Immature natural killer cell (primary cell): ENCODE results near the gene SNRK. TPM values are rescaled to one million over a fixed set of nuclear protein-coding genes. Genes with fewer than 3 reads are reported as not detected.

Experiments
- DNase-seq, 3 donors: peaks; one replicate each; pipeline ENCODE4 v3.0.0; 2022; ENCODE audit warnings: mixed read lengths in 1 of 3
- H3K27ac Mint-ChIP-seq, 6 donors: one replicate each; pipeline ENCODE4 v1.8.0; 2020; ENCODE audit warnings: mixed read lengths in 6 of 6, mild to moderate bottlenecking in 5 of 6, inconsistent platforms in 4 of 6, moderate library complexity in 3 of 6
- H3K27me3 Mint-ChIP-seq, 3 donors: one replicate each; pipeline ENCODE4 v1.8.0; 2020 to 2021; ENCODE audit warnings: low read depth in 3 of 3, mild to moderate bottlenecking in 3 of 3, mixed read lengths in 3 of 3, moderate library complexity in 3 of 3, inconsistent platforms in 1 of 3
- H3K36me3 Mint-ChIP-seq, 3 donors: one replicate each; pipeline ENCODE4 v1.8.0; 2020; ENCODE audit warnings: mixed read lengths in 3 of 3, inconsistent platforms in 2 of 3, mild to moderate bottlenecking in 2 of 3
- H3K4me1 Mint-ChIP-seq, 2 donors: one replicate each; pipeline ENCODE4 v1.8.0; 2020; ENCODE audit warnings: inconsistent platforms in 2 of 2, mild to moderate bottlenecking in 2 of 2, mixed read lengths in 2 of 2, moderate library complexity in 1 of 2
- H3K4me3 Mint-ChIP-seq, 5 donors: one replicate each; pipeline ENCODE4 v1.8.0; 2020; ENCODE audit warnings: mild to moderate bottlenecking in 5 of 5, mixed read lengths in 5 of 5, inconsistent platforms in 3 of 5, moderate library complexity in 3 of 5
- H3K9me3 Mint-ChIP-seq, 6 donors: one replicate each; pipeline ENCODE4 v1.8.0; 2020; ENCODE audit warnings: mild to moderate bottlenecking in 6 of 6, mixed read lengths in 6 of 6, inconsistent platforms in 4 of 6, moderate library complexity in 3 of 6
- polyA plus RNA-seq, 3 donors: library from polyadenylated mRNA; unstranded; fragments of 300-500 nt; fragmentation: Illumina TruSeq; gene quantifications; one replicate each; pipeline ENCODE4 v1.2.3, GENCODE V29; 2021

The SNRK gene
- polyA plus RNA-seq, 3 donors from 2014 or later, result 34.3 to 68.6 (median 38.4) TPM

GRCh38 chr3:43373560-43373928 lies 87.2 kb downstream of the SNRK start:
- peaks cover 0 to 4% (median 0%) of the 10 kb centered on the region in 3 donors for H3K27me3 Mint-ChIP-seq
- peaks cover 54 to 61% of the 10 kb centered on the region in 2 donors for H3K4me1 Mint-ChIP-seq
- H3K4me3 Mint-ChIP-seq, result no peak overlapping the region
- no peak for DNase-seq
- no peak overlapping the region for H3K27ac Mint-ChIP-seq
- H3K36me3 Mint-ChIP-seq, result no peaks in the 10 kb centered on the region
- H3K9me3 Mint-ChIP-seq, result no peaks in the 10 kb centered on the region

GRCh38 chr3:43378066-43378935 lies 92.0 kb downstream of the SNRK start:
- Mint-ChIP-seq H3K4me1 (peaks cover 21 to 24% of the 10 kb centered on the region in 2 donors), H3K27me3 (peaks cover 0 to 4% (median 0%) of the 10 kb centered on the region in 3 donors), H3K4me3 (peak overlapping the region in 1 of 5 donors; percentile 47), H3K36me3 (peaks cover 0 to 6% (median 6%) of the 10 kb centered on the region in 3 donors), H3K9me3 (no peaks in the 10 kb centered on the region), H3K27ac (peak overlapping the region; percentile 46 to 76 (median 73))
- DNase-seq, result peak; percentile 57 to 70 (median 66)

GRCh38 chr3:43379343-43379742 lies 93.0 kb downstream of the SNRK start:
- Mint-ChIP-seq H3K9me3 (no peaks in the 10 kb centered on the region), H3K27ac (peak overlapping the region in 3 of 6 donors; percentile 11 to 48 (median 40)), H3K27me3 (peaks cover 0 to 2% (median 0%) of the 10 kb centered on the region in 3 donors), H3K36me3 (peaks cover 0 to 6% (median 6%) of the 10 kb centered on the region in 3 donors), H3K4me1 (peaks cover 21 to 23% of the 10 kb centered on the region in 2 donors), H3K4me3 (no peak overlapping the region)
- no peak for DNase-seq

- Mint-ChIP-seq H3K4me3 (peak overlapping the region in 2 of 5 donors; percentile 6 to 88), H3K9me3 (no peaks in the 10 kb centered on the region), H3K27me3 (peaks cover 0 to 10% (median 3%) of the 10 kb centered on the region in 3 donors), H3K27ac (peak overlapping the region; percentile 94 to 99 (median 98)), H3K36me3 (peaks cover 5 to 10% (median 7%) of the 10 kb centered on the region in 3 donors), H3K4me1 (peaks cover 54 to 71% of the 10 kb centered on the region in 2 donors)
- no peak for DNase-seq
Observed at GRCh38 chr3:43388175-43388574, 101.8 kb downstream of the SNRK start.

GRCh38 chr3:43388915-43389314 lies 102.6 kb downstream of the SNRK start:
- Mint-ChIP-seq H3K36me3 (peaks cover 7 to 18% (median 12%) of the 10 kb centered on the region in 3 donors), H3K4me1 (peaks cover 62 to 79% of the 10 kb centered on the region in 2 donors), H3K27ac (peak overlapping the region; percentile 94 to 99 (median 98)), H3K9me3 (peaks cover 0 to 2% (median 0%) of the 10 kb centered on the region in 6 donors), H3K4me3 (peak overlapping the region; percentile 67 to 88 (median 74)), H3K27me3 (peaks cover 0 to 13% (median 3%) of the 10 kb centered on the region in 3 donors)
- peak in 2 of 3 donors; percentile 18 to 32 for DNase-seq

GRCh38 chr3:43389388-43390254 lies 103.3 kb downstream of the SNRK start:
- Mint-ChIP-seq H3K4me1 (peaks cover 68 to 86% of the 10 kb centered on the region in 2 donors), H3K4me3 (peak overlapping the region; percentile 67 to 88 (median 74)), H3K9me3 (peaks cover 0 to 2% (median 0%) of the 10 kb centered on the region in 6 donors), H3K27ac (peak overlapping the region; percentile 94 to 99 (median 98)), H3K36me3 (peaks cover 7 to 18% (median 12%) of the 10 kb centered on the region in 3 donors), H3K27me3 (peaks cover 0 to 13% (median 3%) of the 10 kb centered on the region in 3 donors)
- peak; percentile 82 to 86 (median 85) for DNase-seq

GRCh38 chr3:43390255-43390588 lies 103.9 kb downstream of the SNRK start:
- peaks cover 68 to 90% of the 10 kb centered on the region in 2 donors for H3K4me1 Mint-ChIP-seq
- H3K27ac Mint-ChIP-seq, result peak overlapping the region; percentile 94 to 99 (median 98)
- DNase-seq, result no peak
- H3K27me3 Mint-ChIP-seq, result peaks cover 0 to 13% (median 3%) of the 10 kb centered on the region in 3 donors
- peak overlapping the region; percentile 67 to 88 (median 74) for H3K4me3 Mint-ChIP-seq
- peaks cover 2 to 15% (median 9%) of the 10 kb centered on the region in 3 donors for H3K36me3 Mint-ChIP-seq
- peaks cover 0 to 2% (median 0%) of the 10 kb centered on the region in 6 donors for H3K9me3 Mint-ChIP-seq

- peaks cover 0 to 15% (median 9%) of the 10 kb centered on the region in 3 donors for H3K36me3 Mint-ChIP-seq
- no peak overlapping the region for H3K4me3 Mint-ChIP-seq
- H3K27me3 Mint-ChIP-seq, result peaks cover 0 to 11% (median 3%) of the 10 kb centered on the region in 3 donors
- peaks cover 0 to 2% (median 0%) of the 10 kb centered on the region in 6 donors for H3K9me3 Mint-ChIP-seq
- H3K27ac Mint-ChIP-seq, result peak overlapping the region; percentile 94 to 99 (median 98)
- peaks cover 64 to 81% of the 10 kb centered on the region in 2 donors for H3K4me1 Mint-ChIP-seq
- no peak for DNase-seq
Observed at GRCh38 chr3:43391621-43392020, 105.3 kb downstream of the SNRK start.

- Mint-ChIP-seq H3K4me1 (peaks cover 40 to 58% of the 10 kb centered on the region in 2 donors), H3K36me3 (peaks cover 0 to 15% (median 10%) of the 10 kb centered on the region in 3 donors)
Observed at GRCh38 chr3:43394041-43394554, 107.8 kb downstream of the SNRK start.

GRCh38 chr3:43399034-43399433 lies 112.7 kb downstream of the SNRK start:
- H3K27me3 Mint-ChIP-seq, result peaks cover 3 to 4% (median 4%) of the 10 kb centered on the region in 3 donors
- no peaks in the 10 kb centered on the region for H3K9me3 Mint-ChIP-seq
- no peak overlapping the region for H3K27ac Mint-ChIP-seq
- peaks cover 0 to 10% (median under 1%) of the 10 kb centered on the region in 3 donors for H3K36me3 Mint-ChIP-seq
- H3K4me1 Mint-ChIP-seq, result peaks cover 10% of the 10 kb centered on the region in 2 donors
- no peak for DNase-seq
- no peak overlapping the region for H3K4me3 Mint-ChIP-seq

More at GRCh38 chr3:43394041-43394554, 107.8 kb downstream of the SNRK start:
- Mint-ChIP-seq H3K27me3 (peaks cover 0 to 10% (median 3%) of the 10 kb centered on the region in 3 donors), H3K4me3 (peak overlapping the region in 1 of 5 donors; percentile 1), H3K9me3 (peaks cover 0 to 2% (median 0%) of the 10 kb centered on the region in 6 donors), H3K27ac (peak overlapping the region; percentile 22 to 98 (median 70))
- no peak for DNase-seq

- no peak overlapping the region for H3K4me3 Mint-ChIP-seq
- peaks cover 3 to 4% (median 4%) of the 10 kb centered on the region in 3 donors for H3K27me3 Mint-ChIP-seq
- no peak for DNase-seq
- H3K36me3 Mint-ChIP-seq, result peaks cover 0 to 9% (median 0%) of the 10 kb centered on the region in 3 donors
- peak overlapping the region in 2 of 6 donors; percentile 5 to 31 for H3K27ac Mint-ChIP-seq
- no peaks in the 10 kb centered on the region for H3K9me3 Mint-ChIP-seq
- peaks cover 6 to 10% of the 10 kb centered on the region in 2 donors for H3K4me1 Mint-ChIP-seq
Observed at GRCh38 chr3:43400167-43400566, 113.8 kb downstream of the SNRK start.
